HCEC 1CT (cell line): ENCODE data around the gene ISCU.
A peak's percentile ranks its signal among the peaks of the same experiment; 100 is the strongest.

Experiments used
- DNase-seq: peaks from one replicate; pipeline ENCODE4 v3.0.0-alpha.2; 2017

Gene ISCU

DNA sequence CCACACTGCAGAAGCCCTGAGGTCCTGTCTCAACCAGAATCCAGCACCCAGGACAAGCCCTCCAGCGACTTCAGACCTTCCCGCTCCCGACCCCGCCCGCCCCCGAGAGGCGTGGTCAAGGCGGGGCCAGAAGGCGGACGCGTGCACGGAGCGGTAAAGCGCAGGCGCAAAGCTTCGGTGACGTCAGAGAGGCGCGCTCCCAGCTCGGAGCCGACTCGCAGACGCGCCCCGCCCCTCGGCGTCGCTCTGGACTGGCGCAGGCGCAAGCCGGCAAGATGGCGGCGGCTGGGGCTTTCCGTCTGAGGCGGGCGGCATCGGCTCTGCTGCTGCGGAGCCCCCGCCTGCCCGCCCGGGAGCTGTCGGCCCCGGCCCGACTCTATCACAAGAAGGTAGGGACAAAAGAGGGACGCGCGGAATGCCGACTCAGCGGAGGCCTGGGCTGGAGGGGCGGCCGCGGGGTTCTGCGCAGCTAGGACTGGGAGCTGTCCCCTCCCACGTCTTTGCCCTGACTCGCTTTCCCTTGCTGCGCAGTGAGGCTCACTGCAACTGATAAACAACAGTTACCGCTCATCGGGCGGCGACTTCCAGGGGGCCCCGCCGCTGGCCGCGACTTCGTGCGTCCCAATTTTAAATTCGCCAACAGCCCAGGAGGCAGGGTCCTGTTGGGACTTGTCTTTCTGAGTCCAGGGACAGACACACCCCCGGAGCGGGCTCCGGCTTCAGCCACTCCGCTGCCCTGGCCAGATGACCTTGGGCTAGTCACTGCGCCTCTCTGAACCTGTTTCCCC lies at the start of gene ISCU:
TSS of gene ISCU (plus strand) at position 249 of the 788 bp plus-strand sequence. CDS start at position 276, 27 bp downstream.
- DNase-seq = peak; percentile 95

GRCh38 chr12:108514468-108514972 lies 47.9 kb upstream of the ISCU start:
- DNase-seq = no peak

DNA sequence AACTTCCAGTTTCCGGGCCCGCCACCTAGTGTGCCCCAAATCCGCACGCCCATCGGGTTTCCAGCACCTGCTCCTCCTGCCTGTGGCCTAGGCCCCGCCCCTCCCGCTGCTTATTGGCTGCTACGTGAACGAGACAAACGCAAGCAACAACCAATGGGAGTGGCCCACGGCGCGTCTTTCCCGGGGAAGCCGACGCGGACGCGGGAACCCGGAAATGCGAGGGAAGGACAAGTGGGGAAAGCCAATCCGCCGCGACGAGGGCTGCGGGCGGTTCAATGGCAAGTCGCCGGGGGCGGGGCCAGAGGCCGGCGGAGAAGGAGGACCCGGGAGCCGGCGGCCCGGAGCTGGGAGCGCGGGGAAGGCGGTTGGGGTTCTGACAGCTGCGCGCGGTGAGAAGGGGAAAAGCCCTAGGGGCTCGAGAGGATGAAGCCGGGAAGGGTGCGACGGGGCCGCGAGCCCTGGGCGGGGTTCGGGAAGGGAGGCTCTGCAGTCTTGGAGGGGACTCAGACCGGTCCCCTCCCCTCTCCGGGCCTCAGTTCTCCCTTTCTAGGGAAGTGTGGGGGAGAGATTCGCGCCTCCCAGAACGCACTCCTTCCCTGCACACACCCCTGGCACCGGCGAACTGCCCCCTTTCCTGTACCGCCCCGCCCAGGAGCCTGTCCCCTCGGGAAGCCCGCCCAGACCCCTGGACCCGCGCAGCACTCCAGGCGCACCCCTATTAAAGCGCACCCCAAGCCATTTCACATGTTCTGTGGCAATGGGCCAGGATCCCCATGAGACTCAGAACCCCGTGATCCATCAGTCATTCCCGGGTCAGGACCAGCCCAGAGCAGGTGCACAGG lies 47.2 kb upstream of the ISCU start, which contains the start of gene FICD:
TSS of gene FICD (plus strand) at position 305 of the 842 bp plus-strand sequence. CDS start 1,696 bp downstream, outside the sequence.
- DNase-seq = peak; percentile 99

DNA sequence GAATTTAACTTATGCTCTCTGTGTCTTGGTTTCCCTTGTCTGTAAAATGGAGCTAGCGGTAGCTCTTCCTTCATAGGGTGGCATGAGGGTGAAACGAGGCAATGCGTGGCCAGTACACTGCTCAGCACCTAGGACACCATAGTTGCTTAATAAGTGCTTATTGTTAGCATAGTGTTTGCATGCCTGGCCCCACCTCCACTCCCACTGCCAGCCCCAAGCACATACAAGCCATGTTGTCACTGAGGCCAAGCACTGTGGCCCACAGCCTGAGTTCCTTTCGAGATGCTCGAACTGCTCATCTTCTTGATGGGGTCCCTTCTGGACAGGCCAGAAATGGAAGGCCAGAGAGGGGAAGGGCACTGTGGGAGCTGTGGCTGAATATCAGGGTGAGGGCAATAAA lies 46.5 kb upstream of the ISCU start:
- DNase-seq = no peak

- DNase-seq = peak; percentile 9
These were observed 45.7 kb upstream of the ISCU start for GRCh38 chr12:108516511-108517275.

DNA sequence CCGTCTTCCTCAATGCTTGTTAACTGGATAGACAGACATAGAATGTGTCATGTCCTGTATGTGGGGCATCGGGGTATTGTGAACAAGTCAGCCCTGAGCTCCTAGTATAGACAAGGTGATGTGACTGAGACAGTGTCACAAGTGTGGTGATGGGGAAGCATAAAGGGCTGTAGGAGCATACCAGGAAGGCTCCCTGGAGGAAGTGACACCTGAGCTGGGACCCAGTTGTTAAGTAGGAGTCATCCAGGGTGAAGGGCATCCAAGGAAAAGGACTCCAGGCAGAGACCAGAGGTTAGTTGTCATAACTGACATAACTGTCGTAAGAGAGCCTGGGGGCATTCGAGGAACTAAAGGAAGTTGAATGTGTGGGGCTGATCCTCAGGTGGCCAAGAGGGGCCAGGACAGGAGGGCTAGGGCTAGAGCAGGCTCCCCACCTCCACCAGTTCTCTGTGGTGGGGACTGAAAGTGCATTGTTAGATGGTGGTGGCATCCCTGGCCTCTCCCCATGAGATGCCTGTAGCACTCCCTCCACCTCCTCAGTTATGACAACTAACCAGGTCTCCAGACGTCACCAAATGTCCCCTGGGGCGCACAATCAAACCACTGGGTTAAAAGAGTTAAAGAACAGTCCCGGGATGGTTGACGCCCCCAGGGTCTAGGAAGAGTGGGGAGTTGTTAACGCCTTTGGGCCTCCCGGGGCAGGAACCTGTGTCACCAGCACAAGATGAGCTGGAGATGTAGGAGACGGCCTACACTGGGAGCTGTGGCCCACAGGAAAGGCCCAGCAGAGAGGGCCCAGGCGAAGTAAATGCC lies 44.9 kb upstream of the ISCU start:
- no peak for DNase-seq

GRCh38 chr12:108518101-108518715 lies 44.2 kb upstream of the ISCU start:
- DNase-seq = no peak

- DNase-seq = no peak
These were observed 43.5 kb upstream of the ISCU start for GRCh38 chr12:108518716-108519496.

- DNase-seq = no peak
These were observed 42.8 kb upstream of the ISCU start for GRCh38 chr12:108519558-108519957.

DNA sequence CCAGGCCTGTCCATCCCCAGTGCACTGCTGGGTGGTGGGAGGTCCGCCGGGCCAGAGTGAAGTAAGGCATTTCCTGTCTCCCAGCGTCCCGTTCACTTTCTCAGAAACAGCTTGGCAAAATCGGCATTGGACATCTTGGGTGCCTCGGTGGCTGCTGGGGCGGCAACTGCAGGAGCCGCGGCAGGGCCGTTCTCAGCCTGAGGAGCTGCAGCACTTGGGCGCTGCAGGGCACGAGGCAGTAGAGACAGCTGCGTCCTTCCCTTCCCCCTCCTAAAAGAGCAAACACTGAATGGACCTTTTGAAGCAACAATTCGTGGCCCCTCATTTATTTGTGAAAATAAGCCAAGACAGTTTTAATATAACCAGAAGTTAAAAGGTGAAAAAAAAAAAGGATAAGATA lies 39.0 kb upstream of the ISCU start:
- no peak for DNase-seq

DNA sequence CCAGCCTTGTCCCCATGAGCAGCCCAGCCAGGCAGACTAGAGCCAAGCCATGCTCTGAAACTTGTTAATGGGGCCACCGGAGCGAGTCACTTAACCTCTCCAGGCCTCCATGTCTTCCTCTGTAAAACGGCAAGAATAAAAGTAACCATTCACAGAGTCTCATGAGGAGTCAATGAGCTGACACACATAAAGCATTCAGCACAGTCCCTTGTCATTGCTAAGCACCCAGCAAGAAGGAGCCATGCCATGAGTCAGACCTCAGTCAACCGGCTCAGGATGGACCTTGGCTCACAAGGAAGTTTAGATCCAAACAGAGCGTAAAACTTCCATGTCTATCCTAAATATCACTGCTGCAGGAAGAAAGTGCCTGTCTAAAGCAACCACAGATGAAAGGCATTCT lies 36.7 kb upstream of the ISCU start:
- peak; percentile 74 for DNase-seq

DNA sequence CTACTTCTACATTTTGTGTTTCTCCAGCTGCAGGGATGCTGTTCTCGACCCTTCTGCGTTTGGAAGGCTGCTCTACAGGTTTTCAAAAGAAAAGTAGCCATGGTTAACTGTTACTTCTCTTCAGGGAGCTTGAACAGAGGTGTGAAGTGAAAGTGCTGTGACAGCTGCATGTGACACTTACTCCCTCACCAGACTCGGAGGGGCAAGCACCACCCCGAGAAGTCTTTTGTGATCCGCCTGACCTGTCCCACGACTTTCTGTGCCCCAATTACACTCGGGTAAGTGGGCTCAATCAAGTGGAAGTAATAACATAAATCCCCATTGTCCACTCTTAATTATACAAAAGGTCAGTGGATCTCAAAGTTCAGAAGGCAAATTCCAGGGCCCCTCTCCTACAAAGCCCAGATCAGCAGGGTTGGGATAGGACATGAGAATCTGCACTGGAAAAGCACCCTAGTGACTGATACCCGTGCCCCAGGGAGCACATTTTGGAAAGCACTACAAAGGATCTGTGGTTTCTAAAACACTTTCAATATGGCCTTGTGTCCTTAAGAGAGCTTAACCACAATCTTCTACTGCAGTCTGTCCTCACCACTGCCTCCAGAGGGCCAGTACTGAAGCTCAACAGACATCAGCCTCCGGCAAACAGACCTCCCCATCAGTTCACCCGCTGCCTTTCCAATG lies 35.8 kb upstream of the ISCU start:
- no peak for DNase-seq

DNA sequence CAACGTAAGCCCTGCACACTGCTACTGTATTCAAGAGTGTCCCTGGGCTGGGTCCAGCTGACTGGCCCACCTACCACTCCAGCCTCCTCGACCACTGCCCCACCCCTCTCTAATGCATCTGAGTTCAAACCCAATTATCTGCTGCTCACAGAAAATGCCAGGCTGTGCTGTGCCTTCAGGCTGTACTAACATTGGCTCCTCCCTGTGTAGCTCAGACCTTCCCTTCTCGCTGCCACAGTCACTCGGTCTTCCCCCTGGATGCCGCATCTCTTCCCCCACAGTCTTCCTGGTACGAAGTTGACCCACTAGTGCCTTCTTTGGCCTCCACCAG lies 35.3 kb upstream of the ISCU start:
- DNase-seq = no peak

DNA sequence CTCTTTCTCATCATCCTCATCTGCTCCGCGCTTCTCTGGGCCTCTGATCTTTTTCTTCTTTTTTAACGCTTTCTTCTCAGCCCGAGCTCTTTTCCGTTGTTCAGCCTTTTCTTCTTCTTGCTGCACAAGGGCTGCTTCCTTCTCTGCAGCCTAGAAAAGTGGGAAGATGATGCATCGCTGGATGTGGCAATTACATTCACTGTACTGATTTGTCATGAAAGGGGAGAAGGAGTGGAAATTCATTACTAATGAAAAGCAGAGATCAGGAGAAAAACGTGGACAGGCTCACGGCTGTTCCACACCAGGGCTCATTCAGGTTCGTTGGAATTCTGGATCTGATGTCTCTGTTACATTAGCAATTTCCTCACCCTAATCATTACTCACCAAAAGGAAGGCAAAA lies 32.2 kb upstream of the ISCU start:
- no peak for DNase-seq

DNA sequence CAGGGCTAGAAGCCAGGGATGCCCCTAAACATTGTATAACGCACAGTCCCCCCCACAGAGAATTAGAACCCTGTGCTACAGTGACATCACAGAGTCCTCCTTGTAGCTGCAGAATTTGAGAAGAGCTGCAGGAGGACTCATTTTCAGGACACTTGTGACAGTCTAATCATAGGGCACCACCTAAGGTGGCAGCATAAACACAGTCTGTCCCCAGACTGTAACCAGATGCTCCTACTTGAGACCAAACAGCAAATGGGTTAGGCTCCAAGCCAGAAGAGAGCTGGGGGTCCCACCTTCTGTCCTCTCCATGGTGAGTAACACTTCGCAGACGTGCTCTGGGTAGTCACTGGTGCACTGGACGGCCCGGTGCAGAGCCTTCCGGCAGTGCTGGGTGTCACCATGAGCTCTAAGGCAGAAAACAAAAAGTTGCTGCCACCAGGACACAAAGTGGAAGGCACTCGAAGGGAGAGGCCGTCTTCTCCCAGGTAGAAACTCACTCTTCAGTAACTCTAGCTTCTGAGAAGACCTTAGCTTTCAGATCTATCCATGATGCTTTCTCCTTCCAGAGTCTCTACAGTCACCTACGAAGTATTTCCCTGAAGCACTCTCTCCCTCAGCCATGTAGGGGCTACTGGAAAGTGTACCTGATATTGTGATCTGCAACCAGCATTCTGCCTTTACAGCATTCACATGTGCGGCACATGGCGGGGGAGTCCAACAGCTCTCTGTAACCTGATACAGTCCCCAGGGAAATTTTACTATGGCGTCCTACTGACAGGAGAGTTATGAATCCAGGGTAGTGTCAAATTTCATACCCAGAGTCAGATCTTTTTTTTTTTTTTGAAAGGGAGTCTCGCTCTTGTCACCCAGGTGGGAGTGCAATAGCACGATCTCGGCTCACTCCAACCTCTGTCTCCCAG lies 30.2 kb upstream of the ISCU start:
- no peak for DNase-seq

GRCh38 chr12:108538146-108538545 lies 24.2 kb upstream of the ISCU start:
- DNase-seq = no peak

DNA sequence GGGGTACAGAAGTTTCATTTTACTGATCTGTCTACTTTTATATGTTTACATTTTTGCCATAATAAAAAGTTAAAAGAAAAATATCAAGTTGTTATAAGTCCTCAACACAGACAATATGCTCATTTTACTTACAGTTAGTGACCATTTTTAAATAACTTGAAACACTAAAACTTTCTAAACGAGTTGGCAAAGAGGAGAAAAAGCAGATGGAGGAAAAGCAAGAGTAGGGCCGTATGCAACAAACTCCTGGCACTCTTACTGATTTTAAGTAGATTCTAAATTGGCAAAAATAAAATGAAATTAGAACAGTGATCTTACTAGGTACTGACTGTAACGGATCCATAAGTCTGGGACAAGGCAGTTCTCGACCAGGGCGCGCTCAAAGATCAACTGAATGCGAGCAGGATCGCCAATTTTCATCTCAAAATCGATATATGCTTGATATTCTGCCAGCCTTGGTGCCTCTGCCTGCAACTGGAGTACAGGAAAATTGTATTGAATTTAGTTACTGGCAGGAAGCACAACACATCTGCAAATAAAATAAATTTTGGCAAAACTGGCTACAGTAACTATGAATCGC lies 23.7 kb upstream of the ISCU start:
- DNase-seq = no peak

- no peak for DNase-seq
These were observed 20.1 kb upstream of the ISCU start for GRCh38 chr12:108542320-108542719.

DNA sequence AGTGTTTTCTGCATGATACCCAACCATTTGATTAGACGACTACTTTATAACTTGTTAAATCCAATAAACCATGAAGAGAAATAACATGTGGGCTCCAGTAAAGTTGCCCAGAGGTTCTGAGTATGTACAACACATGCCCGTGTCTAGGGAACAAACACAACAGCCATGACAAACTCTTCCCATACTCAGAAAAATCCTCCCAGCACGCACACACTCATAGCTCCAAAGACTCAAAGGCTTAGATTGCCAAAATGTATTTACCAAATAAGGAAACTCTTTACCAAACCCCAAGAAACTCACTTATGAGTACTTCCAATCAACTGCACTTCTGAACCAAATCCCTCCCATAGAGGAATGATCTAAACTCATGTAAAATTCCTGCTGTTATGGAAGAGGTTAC lies 18.7 kb upstream of the ISCU start:
- DNase-seq = no peak
